ENCODE results near the gene VPS33A. TPM values are rescaled to one million over a fixed set of nuclear protein-coding genes. Genes with fewer than 3 reads are reported as not detected.
A peak's percentile ranks its signal among the peaks of the same experiment; 100 is the strongest.

Gene VPS33A
- total and polyA plus RNA-seq, 2 of the 13 experiments (the other 11 are each of a cell fraction or from before 2014, with no cell fraction given), result 11.0 to 43.6 TPM

GRCh38 chr12:122203301-122204166 lies 62.8 kb downstream of the VPS33A start, which contains the start of gene B3GNT4 (continued):
- TF ChIP-seq PRDM4 (CRISPR knock-in tag; IDR thresholded peaks at IDR 0.05; ENCODE audit: borderline replicate concordance) (no peak), KLF13 (CRISPR knock-in tag; IDR thresholded peaks at IDR 0.05) (no peak), ZBTB2 (CRISPR knock-in tag; IDR thresholded peaks at IDR 0.05; ENCODE audit: low read depth) (0 out of 2 replicates have a peak, but pooled peaks have one; percentile 40), ZC3H13 (CRISPR knock-in tag; IDR thresholded peaks at IDR 0.05) (no peak), CBX5 (CRISPR knock-in tag; IDR thresholded peaks at IDR 0.05; ENCODE audit: borderline replicate concordance) (no peak), TEAD2 (CRISPR knock-in tag; IDR thresholded peaks at IDR 0.05) (no peak), KIAA2018 (CRISPR knock-in tag; IDR thresholded peaks at IDR 0.05; ENCODE audit: borderline replicate concordance) (no peak), REXO4 (CRISPR knock-in tag; IDR thresholded peaks at IDR 0.05; ENCODE audit: borderline replicate concordance) (no peak), MYC (CRISPR knock-in tag; IDR thresholded peaks at IDR 0.05; ENCODE audit: borderline replicate concordance) (no peak; the same call in 1 of the 2 replicates), ZFP36L1 (CRISPR knock-in tag; IDR thresholded peaks at IDR 0.05) (no peak), GABPB1 (CRISPR knock-in tag; IDR thresholded peaks at IDR 0.05) (peak; percentile 23; the same call in 1 of the 2 replicates), ZNF296 (CRISPR knock-in tag; conservative IDR thresholded peaks at IDR 0.05) (no peak), ZNF709 (CRISPR knock-in tag; IDR thresholded peaks at IDR 0.05) (peak; percentile 27; the same call in 1 of the 2 replicates), ZNF431 (CRISPR knock-in tag; IDR thresholded peaks at IDR 0.05; ENCODE audit: borderline replicate concordance, low read depth) (no peak), REPIN1 (CRISPR knock-in tag; IDR thresholded peaks at IDR 0.05; ENCODE audit: borderline replicate concordance, low read depth) (no peak), ZFAT (CRISPR knock-in tag; conservative IDR thresholded peaks at IDR 0.05) (no peak)

Measured in HepG2 (cell line).